Stimulated activated CD4-positive, alpha-beta T cell treated with anti-CD3 and anti-CD28 coated beads, Interleukin-1b, Interleukin-23, amount 100 ng/mL, for 48 hours (primary cell): ENCODE results near the gene TMEM200A.

ENCODE experiments used
- DNase-seq: peaks from one replicate; pipeline ENCODE4 v3.0.0-alpha.2; 2020

TMEM200A gene

GRCh38 chr6:130426066-130426721 is 60.4 kb downstream of the TMEM200A start:
- DNase-seq: no peak

- no peak for DNase-seq
Observed at GRCh38 chr6:130431346-130431852, 65.6 kb downstream of the TMEM200A start.

GRCh38 chr6:130432838-130433237 is 67.0 kb downstream of the TMEM200A start:
- DNase-seq: no peak

GRCh38 chr6:130434174-130434873 is 68.5 kb downstream of the TMEM200A start:
- no peak for DNase-seq

- DNase-seq: no peak
Observed at GRCh38 chr6:130435181-130435580, 69.4 kb downstream of the TMEM200A start.

- DNase-seq: no peak
Observed at GRCh38 chr6:130437961-130438360, 72.1 kb downstream of the TMEM200A start.

- no peak for DNase-seq
Observed at GRCh38 chr6:130447374-130447773, 81.6 kb downstream of the TMEM200A start.

GRCh38 chr6:130452336-130452735 is 86.5 kb downstream of the TMEM200A start:
- DNase-seq: no peak

GRCh38 chr6:130453230-130453629 is 87.4 kb downstream of the TMEM200A start:
- no peak for DNase-seq

- no peak for DNase-seq
Observed at GRCh38 chr6:130457605-130458004, 91.8 kb downstream of the TMEM200A start.

GRCh38 chr6:130459316-130459715 is 93.5 kb downstream of the TMEM200A start:
- DNase-seq: no peak

GRCh38 chr6:130460934-130461333 is 95.1 kb downstream of the TMEM200A start:
- no peak for DNase-seq

GRCh38 chr6:130466052-130466747 is 100.4 kb downstream of the TMEM200A start:
- no peak for DNase-seq

GRCh38 chr6:130466748-130467061 is 100.9 kb downstream of the TMEM200A start:
- DNase-seq: no peak

GRCh38 chr6:130467146-130468050 is 101.6 kb downstream of the TMEM200A start:
- DNase-seq: no peak

GRCh38 chr6:130470766-130471165 is 104.9 kb downstream of the TMEM200A start:
- no peak for DNase-seq

- peak; percentile 27 for DNase-seq
Observed at GRCh38 chr6:130473886-130474285, 108.1 kb downstream of the TMEM200A start.

- DNase-seq: no peak
Observed at GRCh38 chr6:130482645-130483390, 117.0 kb downstream of the TMEM200A start.

GRCh38 chr6:130485870-130486269 is 120.1 kb downstream of the TMEM200A start:
- no peak for DNase-seq

GRCh38 chr6:130486417-130486816 is 120.6 kb downstream of the TMEM200A start:
- no peak for DNase-seq

- no peak for DNase-seq
Observed at GRCh38 chr6:130489514-130489913, 123.7 kb downstream of the TMEM200A start.
